Stimulated activated memory B cell treated with anti-CD40 and anti-IgM and Interleukin-4, amounts not matched to agents 10 μg/mL and 1 μg/mL and 100 μg/mL, for 72 hours (primary cell): ENCODE measurements around the gene SLC25A13.
A peak's percentile ranks its signal among the peaks of the same experiment; 100 is the strongest.
"Not testable (repeated sequence)": the region's sequence is repeated elsewhere in the genome, so short reads cannot be mapped to it uniquely, and the experiment has no call there.

Experiments used
- ATAC-seq: fragments of 150-1000 bp; cut with Tn5 transposase; 2 replicates; pipeline ENCODE4 v1.10.0; 2021
- H3K27ac Mint-ChIP-seq: one replicate; pipeline ENCODE4 v1.8.0; 2022; ENCODE audit warnings: mild to moderate bottlenecking, mixed read lengths
- H3K27me3 Mint-ChIP-seq: one replicate; pipeline ENCODE4 v1.8.0; 2022; ENCODE audit warnings: mixed read lengths
- H3K36me3 Mint-ChIP-seq: one replicate; pipeline ENCODE4 v1.8.0; 2022; ENCODE audit warnings: mixed read lengths
- H3K4me1 Mint-ChIP-seq: one replicate; pipeline ENCODE4 v1.8.0; 2022; ENCODE audit warnings: mixed read lengths
- H3K4me3 Mint-ChIP-seq: one replicate; pipeline ENCODE4 v1.8.0; 2022; ENCODE audit warnings: mild to moderate bottlenecking, moderate library complexity, mixed read lengths
- H3K9me3 Mint-ChIP-seq: one replicate; pipeline ENCODE4 v1.8.0; 2022; ENCODE audit warnings: mixed read lengths

SLC25A13 gene, protein sequence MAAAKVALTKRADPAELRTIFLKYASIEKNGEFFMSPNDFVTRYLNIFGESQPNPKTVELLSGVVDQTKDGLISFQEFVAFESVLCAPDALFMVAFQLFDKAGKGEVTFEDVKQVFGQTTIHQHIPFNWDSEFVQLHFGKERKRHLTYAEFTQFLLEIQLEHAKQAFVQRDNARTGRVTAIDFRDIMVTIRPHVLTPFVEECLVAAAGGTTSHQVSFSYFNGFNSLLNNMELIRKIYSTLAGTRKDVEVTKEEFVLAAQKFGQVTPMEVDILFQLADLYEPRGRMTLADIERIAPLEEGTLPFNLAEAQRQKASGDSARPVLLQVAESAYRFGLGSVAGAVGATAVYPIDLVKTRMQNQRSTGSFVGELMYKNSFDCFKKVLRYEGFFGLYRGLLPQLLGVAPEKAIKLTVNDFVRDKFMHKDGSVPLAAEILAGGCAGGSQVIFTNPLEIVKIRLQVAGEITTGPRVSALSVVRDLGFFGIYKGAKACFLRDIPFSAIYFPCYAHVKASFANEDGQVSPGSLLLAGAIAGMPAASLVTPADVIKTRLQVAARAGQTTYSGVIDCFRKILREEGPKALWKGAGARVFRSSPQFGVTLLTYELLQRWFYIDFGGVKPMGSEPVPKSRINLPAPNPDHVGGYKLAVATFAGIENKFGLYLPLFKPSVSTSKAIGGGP

DNA sequence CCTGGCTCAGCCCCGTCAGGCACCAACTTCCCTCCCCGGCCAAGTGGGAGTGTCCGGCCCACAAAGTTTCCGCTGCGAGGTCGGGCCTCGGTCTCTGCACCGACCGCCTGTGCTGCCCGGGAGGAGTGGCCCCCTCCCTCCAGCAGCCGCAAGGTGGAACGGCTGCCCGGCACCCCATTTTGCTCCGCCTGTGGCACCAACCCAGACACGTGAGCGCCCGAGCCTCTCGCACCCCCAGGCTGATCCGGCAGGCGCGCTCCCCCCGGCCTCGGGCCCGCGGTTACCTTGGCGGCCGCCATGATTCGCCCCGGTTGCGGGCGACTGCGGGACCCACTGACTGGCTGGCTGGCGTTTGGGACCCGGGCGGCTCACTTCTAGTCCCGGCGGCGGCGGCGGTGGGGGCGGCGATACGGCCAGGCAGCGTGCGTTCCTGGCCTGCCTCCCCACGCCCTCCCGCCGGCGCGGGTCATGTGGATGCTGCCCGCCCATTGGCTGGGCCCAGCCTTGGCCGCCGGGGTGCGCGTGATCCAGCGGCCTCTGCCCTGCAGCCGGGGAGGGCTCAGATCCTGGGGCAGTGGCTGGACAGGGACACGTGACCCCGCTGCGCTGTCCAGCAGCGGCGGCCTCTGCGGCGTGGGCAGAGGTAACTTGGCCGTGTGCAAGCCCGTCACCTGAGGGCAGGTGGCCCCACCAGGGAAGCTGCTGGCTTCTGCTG lies at the start of gene SLC25A13:
Gene SLC25A13 (minus strand): TSS at position 441 of the 715 bp plus-strand sequence. CDS start 142 bp downstream, at position 299.
- peaks cover 15% of the 10 kb centered on the region for H3K36me3 Mint-ChIP-seq
- peak within 1 kb of the TSS; percentile 97 for H3K27ac Mint-ChIP-seq
- peaks cover 53% of the 10 kb centered on the region for H3K4me1 Mint-ChIP-seq
- H3K9me3 Mint-ChIP-seq, result peaks cover 10% of the 10 kb centered on the region
- no peaks in the 10 kb centered on the region for H3K27me3 Mint-ChIP-seq
- peak; percentile 93 for ATAC-seq
- H3K4me3 Mint-ChIP-seq, result peak within 1 kb of the TSS; percentile 92

DNA sequence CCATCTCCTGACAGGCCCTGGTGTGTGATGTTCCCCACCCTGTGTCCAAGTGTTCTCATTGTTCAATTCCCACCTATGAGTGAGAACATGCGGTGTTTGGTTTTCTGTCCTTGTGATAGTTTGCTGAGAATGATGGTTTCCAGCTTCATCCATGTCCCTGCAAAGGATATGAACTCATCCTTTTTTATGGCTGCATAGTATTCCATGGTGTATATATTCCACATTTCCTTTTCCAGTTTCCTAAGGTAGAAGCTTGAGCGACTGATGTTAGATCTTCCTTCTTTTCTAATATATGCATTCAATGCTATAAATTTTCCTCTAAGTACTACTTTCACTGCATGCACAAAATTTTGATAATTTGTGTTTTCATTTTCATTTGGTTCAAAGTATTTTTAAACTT lies 44.0 kb upstream of the SLC25A13 start:
- H3K36me3 Mint-ChIP-seq, ATAC-seq: not testable (repeated sequence)

DNA sequence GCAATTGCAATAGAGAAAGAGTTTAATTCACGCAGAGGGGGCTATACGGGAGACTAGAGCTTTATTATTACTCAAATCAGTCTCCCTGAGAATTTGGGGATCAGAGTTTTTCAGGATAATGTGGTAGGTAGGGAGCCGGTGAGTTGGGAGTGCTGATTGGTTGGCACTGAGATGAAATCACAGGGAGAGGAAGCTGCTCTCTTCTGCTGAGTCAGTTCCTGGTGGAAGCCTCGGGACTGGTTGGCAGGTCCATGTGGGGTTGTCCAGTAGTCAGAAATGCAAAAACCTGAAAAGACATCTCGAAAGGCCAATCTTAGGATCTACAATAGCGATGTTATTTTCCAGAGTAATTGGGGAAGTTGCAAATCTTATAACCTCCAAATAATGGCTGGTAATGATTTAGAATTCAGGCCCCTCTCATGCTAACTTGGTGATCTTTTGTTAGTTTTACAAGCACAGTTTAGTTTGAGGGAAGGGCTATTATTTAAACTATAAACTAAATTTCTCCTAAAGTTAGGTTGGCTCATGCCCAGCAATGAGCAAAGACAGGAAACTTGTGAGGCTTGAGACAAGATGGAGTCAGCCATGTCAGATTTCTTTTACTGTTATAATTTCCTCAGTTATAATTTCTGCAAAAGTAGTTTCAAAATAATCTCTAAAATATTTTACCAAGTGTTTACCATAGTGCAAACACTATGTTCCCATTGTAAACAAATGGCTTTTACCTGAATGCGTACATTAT lies 39.4 kb upstream of the SLC25A13 start:
- Mint-ChIP-seq H3K27ac (no peak overlapping the region), H3K4me3 (no peak overlapping the region), H3K27me3 (peaks cover 28% of the 10 kb centered on the region), H3K4me1 (no peaks in the 10 kb centered on the region), H3K9me3 (peaks cover 3% of the 10 kb centered on the region), H3K36me3 (no peaks in the 10 kb centered on the region)
- ATAC-seq, result no peak

More for the DNA sequence above, 44.0 kb upstream of the SLC25A13 start:
- Mint-ChIP-seq H3K27me3 (peaks cover 30% of the 10 kb centered on the region), H3K9me3 (peaks cover 12% of the 10 kb centered on the region)
- not testable (repeated sequence) for H3K4me3 Mint-ChIP-seq, H3K4me1 Mint-ChIP-seq, H3K27ac Mint-ChIP-seq

DNA sequence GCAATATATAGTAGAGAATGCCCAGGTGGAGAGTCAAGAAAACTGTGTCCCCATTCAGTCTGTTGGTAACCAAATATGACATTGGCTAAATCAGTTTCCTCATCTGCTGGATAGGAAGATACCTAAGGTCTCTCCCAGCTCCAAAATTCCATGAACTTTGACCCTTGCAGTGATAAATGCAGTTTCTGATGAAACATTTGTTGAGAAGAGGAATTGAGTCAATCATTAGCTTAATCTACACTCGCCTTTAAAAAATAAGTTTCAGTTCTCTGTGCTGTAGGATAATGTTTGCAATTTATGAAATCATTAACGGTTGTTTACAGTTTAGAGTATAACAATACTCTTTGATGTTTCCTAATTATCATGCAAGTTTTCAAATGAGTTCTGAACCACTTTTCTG lies 38.0 kb upstream of the SLC25A13 start:
- ATAC-seq, result no peak
- Mint-ChIP-seq H3K27ac (no peak overlapping the region), H3K4me3 (no peak overlapping the region)

DNA sequence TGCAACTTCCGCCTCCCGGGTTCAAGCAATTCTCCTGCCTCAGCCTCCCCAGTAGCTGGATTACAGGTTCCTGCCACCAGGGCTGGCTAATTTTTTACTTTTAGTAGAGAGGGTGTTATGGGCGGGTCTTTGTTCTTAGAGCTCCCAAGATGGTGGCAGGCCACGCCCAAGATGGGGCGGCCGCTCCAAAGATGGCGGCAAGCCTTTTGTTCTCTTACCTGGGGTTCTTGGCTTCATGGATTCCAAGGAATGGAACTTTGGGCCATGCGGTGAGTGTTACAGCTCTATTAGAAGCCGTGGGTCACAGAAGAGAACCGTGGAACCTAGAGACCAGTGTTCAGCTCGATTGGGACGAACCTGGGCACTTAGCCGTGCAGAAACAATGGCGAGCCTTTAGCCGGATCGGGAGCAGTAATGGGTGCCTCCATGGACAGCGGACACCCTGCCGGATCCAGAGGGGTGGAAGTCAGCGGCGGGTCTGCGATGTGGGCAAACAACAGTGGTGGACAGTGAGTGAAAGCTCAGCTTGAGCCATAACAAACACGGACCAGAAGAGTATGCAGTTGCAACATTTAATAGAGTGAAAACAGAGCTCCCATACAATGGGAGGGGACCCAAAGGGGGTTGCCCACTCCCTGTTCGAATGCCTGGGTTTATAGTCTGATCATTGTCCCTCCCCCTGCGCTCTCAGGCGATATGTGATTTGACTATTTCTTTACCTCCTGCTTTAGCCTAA lies 36.5 kb upstream of the SLC25A13 start:
- H3K27me3 Mint-ChIP-seq, result peaks cover 13% of the 10 kb centered on the region
- H3K4me1 Mint-ChIP-seq, H3K36me3 Mint-ChIP-seq, H3K4me3 Mint-ChIP-seq, H3K9me3 Mint-ChIP-seq, ATAC-seq, H3K27ac Mint-ChIP-seq: not testable (repeated sequence)

More for the DNA sequence above, 38.0 kb upstream of the SLC25A13 start:
- peaks cover 14% of the 10 kb centered on the region for H3K27me3 Mint-ChIP-seq
- H3K36me3 Mint-ChIP-seq, result no peaks in the 10 kb centered on the region
- H3K9me3 Mint-ChIP-seq, result peaks cover 2% of the 10 kb centered on the region
- no peaks in the 10 kb centered on the region for H3K4me1 Mint-ChIP-seq

DNA sequence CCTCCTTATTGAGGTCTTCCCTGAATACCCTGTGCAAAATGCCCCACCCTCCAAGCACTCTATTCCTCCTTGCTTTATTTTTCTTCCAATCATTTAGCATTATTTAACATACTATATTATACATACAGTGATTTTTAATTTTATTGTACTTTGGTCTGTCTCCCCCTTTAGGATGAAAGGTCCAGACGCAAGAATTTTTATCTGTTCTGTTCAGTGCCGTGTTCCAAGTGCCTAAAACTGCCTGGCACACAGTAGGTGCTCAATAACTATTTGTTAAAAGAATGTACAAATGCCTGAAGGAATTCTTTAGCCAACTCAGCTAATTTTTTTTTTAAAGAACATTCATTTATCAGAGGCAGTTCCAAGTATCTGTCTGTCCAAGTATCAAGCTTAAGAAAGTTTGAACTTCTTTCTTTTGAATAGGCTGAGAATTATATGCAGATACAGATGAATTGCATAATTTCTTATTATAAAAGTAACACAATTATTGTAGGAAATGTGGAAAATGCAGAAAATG lies 34.1 kb upstream of the SLC25A13 start:
- no peaks in the 10 kb centered on the region for H3K36me3 Mint-ChIP-seq
- no peak overlapping the region for H3K27ac Mint-ChIP-seq
- no peaks in the 10 kb centered on the region for H3K4me1 Mint-ChIP-seq
- no peak overlapping the region for H3K4me3 Mint-ChIP-seq
- no peaks in the 10 kb centered on the region for H3K9me3 Mint-ChIP-seq
- ATAC-seq, result no peak
- H3K27me3 Mint-ChIP-seq, result peaks cover 13% of the 10 kb centered on the region

DNA sequence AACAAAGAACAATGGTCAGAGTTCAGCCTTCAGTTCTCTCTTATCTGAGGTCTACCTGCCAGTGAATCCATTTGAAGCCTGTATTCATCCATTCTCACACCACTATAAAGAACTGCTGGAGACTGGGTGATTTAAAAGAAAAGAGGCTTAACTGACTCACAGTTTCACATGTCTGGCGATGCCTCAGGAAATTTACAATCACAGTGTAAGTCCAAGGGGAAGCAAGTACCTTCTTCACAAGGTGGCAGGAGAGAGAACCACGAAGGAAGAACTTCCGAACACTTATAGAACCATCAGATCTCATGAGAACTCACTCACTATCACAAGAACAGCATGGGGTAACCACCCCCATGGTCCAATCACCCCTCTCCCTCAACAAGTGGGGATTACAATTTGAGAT lies 33.0 kb upstream of the SLC25A13 start:
- H3K36me3 Mint-ChIP-seq, result no peaks in the 10 kb centered on the region
- no peak overlapping the region for H3K27ac Mint-ChIP-seq
- no peak overlapping the region for H3K4me3 Mint-ChIP-seq
- no peak for ATAC-seq
- H3K27me3 Mint-ChIP-seq, result peaks cover 13% of the 10 kb centered on the region
- no peaks in the 10 kb centered on the region for H3K4me1 Mint-ChIP-seq
- no peaks in the 10 kb centered on the region for H3K9me3 Mint-ChIP-seq

DNA sequence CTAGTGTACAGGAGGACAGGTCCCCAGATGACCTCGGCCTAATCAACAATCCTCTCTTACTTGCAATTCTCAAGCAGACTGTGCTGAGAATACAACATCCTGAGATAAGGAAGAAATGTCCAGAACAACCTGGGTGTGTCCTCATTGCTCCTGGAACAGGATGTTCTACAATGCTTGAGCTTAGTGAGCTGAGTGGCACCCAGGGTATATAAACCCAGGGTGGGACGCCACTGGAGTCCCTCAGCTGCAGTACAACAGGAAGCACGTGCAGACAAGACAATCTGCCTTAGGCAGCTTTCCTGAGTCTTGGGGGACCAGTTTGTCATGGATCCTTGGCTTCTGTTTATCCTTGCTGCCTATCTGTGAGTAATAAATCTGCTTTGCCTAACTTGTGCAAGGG lies 27.7 kb upstream of the SLC25A13 start:
- Mint-ChIP-seq H3K36me3 (no peaks in the 10 kb centered on the region), H3K9me3 (no peaks in the 10 kb centered on the region), H3K27me3 (peaks cover 25% of the 10 kb centered on the region), H3K27ac (no peak overlapping the region), H3K4me3 (no peak overlapping the region), H3K4me1 (peaks cover 7% of the 10 kb centered on the region)
- ATAC-seq, result no peak

DNA sequence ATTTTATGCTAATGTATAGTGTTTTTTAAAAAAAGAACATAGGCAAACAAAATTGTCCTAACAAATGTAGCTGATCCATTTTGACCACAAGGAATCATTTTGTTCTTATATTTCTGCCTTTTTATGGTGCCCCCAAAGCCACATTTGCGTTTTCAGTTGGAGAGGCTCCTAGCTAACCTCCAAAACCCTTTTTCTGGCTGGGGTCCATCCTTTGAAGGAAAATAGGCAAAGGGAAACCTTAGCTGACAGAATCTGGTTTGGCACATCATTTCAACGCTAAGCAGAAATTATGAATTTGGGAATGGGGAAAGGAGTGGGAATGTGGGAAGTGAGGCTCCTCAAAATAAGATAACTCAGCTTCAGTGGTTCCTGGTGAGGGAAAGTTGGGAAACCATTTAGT lies 25.6 kb upstream of the SLC25A13 start:
- peaks cover 7% of the 10 kb centered on the region for H3K4me1 Mint-ChIP-seq
- H3K27me3 Mint-ChIP-seq, result peaks cover 40% of the 10 kb centered on the region
- no peak overlapping the region for H3K4me3 Mint-ChIP-seq
- no peaks in the 10 kb centered on the region for H3K9me3 Mint-ChIP-seq
- no peaks in the 10 kb centered on the region for H3K36me3 Mint-ChIP-seq
- H3K27ac Mint-ChIP-seq, result no peak overlapping the region
- no peak for ATAC-seq

DNA sequence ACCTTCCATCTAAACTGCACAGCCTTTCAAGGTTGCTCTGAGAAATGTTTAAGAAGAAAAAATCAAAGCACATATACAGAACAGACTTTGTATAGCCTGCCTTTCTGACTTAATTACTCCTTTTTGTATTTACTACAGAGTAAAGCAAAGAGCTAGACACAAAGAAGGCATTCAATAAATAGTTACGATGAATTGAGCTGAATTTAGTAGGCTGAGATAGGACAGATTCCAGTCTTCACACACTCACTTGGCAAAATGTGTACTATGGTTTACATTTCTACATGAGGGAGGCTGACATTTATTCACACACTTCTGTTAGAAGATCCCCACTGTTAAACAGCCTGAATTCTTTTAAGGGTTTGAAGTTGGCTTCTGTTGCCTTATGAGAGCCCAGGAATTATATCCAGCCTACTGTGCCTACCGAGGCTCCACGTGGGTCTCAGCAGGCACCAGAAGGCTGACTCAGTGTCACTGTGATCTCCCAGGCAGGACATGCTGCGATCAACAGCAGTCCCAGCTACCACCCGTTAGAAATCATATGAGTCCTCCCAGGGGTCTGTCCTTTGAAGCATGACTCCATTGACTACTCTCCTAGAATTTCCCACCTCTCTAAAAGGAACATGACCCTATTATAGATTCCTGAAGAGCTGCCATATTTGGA lies 24.5 kb upstream of the SLC25A13 start:
- Mint-ChIP-seq H3K4me3 (no peak overlapping the region), H3K27me3 (peaks cover 42% of the 10 kb centered on the region), H3K9me3 (no peaks in the 10 kb centered on the region), H3K36me3 (no peaks in the 10 kb centered on the region), H3K27ac (no peak overlapping the region), H3K4me1 (peaks cover 7% of the 10 kb centered on the region)
- no peak for ATAC-seq

DNA sequence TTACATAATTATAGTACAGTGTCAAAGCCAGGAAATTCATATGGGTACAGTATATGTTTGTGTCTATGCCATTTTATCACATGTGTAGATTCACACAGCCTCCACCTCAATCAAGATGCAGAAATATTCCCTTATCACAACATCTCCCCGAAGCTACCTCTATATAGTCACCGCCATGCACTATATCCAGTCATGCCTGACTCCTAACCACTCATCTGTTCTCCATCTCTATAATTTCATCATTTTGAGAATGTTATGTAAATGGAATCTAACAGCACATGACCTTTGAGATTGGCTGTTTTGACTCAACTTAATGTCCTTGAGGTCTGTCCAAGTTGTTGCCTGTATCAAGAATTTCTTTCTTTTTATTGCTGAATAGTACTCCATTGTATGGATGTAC lies 22.3 kb upstream of the SLC25A13 start:
- Mint-ChIP-seq H3K4me1 (peaks cover 7% of the 10 kb centered on the region), H3K27ac (no peak overlapping the region), H3K9me3 (no peaks in the 10 kb centered on the region), H3K27me3 (peaks cover 55% of the 10 kb centered on the region), H3K4me3 (no peak overlapping the region), H3K36me3 (no peaks in the 10 kb centered on the region)
- ATAC-seq, result peak; percentile 54

DNA sequence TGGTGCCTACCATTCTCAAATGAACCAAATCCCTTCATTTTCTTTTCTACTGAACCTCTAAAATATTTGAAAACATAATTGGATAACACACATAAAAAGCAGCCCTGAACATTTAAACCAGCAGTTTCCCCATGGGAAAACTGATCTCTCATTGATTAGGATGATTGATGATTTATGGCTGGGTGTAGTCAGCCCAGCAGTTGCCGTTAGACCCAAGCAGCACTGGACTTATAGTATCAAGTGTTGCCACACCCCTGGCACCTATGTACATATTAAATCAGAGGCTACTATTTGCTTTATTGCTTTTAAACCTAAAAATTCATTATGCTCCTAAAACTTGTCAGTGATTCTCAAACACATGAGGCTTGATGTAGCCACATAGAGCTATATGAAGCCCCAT lies 20.2 kb upstream of the SLC25A13 start:
- peaks cover 46% of the 10 kb centered on the region for H3K27me3 Mint-ChIP-seq
- H3K9me3 Mint-ChIP-seq, result no peaks in the 10 kb centered on the region
- no peak overlapping the region for H3K4me3 Mint-ChIP-seq
- H3K27ac Mint-ChIP-seq, result no peak overlapping the region
- no peak for ATAC-seq
- peaks cover 7% of the 10 kb centered on the region for H3K4me1 Mint-ChIP-seq
- no peaks in the 10 kb centered on the region for H3K36me3 Mint-ChIP-seq

DNA sequence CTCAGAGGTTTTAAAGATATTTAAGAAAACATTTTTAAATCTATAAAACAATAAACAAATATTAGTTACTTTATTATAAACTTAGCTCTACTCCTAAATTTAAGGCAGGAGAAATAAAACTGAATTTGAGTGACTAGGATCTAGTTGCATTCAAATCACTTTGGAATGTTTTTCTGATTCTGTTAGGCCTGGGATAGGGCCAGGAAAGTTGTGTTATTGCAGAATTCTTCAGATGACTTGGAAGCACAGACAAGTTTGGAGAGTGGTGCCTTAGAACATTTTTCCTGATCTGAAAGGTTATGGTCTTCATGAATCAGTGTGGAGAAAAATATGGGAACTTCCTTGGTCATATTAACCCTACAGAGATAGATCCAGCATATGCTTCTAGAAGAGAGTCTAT lies 15.6 kb upstream of the SLC25A13 start:
- no peaks in the 10 kb centered on the region for H3K9me3 Mint-ChIP-seq

DNA sequence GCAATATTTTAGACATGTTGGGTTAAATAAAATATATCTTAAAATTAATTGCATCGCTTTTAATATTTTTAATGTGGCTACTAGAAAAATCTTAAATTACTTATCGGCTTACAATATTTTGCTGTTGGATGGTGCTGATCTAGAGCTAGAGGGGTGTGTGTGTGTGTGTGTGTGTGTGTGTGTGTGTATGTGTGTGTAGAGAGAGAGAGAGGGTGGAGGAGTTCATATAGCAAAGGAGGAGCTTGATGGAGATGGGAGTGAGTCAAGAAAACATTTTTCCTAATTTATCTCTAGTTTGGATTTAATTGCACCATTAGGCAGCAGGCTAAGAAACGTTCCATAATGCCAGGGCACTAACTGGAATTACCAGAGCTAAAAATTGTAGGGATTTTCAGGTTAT lies 10.4 kb upstream of the SLC25A13 start:
- H3K27ac Mint-ChIP-seq, result no peak overlapping the region
- no peaks in the 10 kb centered on the region for H3K9me3 Mint-ChIP-seq
- H3K4me1 Mint-ChIP-seq, result no peaks in the 10 kb centered on the region
- no peaks in the 10 kb centered on the region for H3K27me3 Mint-ChIP-seq
- no peaks in the 10 kb centered on the region for H3K36me3 Mint-ChIP-seq
- H3K4me3 Mint-ChIP-seq, result no peak overlapping the region
- ATAC-seq, result no peak

More for the DNA sequence above, 15.6 kb upstream of the SLC25A13 start:
- no peak overlapping the region for H3K4me3 Mint-ChIP-seq
- no peak for ATAC-seq
- no peak overlapping the region for H3K27ac Mint-ChIP-seq
- no peaks in the 10 kb centered on the region for H3K36me3 Mint-ChIP-seq
- H3K27me3 Mint-ChIP-seq, result peaks cover 16% of the 10 kb centered on the region
- no peaks in the 10 kb centered on the region for H3K4me1 Mint-ChIP-seq
